Stimulated activated CD8-positive, alpha-beta memory T cell treated with anti-CD3 and anti-CD28 coated beads, Interleukin-7, amount 100 ng/mL, for 1 hour (primary cell): ENCODE data around the gene RGS7.
"Not testable (repeated sequence)": the region's sequence is repeated elsewhere in the genome, so short reads cannot be mapped to it uniquely, and the experiment has no call there.

Experiments used
- DNase-seq, 2 donors: peaks; one replicate each; pipeline ENCODE4 v3.0.0-alpha.2; 2020; ENCODE audit warnings: low read depth in 2 of 2

RGS7 gene

GRCh38 chr1:240925273-240925672, 431.7 kb downstream of the RGS7 start:
- DNase-seq = no peak

DNA sequence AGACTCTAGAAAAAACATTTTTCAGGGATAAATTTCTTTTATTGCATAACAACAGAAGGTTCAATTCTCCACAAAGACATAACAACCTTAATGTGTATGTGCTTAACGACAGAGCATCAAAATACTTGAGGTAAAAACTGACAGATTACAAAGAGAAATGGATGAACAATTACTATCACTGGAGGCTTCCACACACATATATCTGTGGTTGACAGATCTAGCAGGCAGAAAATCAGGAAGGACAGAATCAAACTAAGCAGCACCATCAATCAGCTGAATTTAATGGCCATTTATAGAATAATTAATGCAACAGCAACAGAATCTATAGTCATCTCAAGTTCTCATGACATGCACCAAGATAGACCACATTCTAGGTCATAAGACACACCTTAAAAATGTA, 439.0 kb downstream of the RGS7 start:
- no peak for DNase-seq

GRCh38 chr1:240914506-240914905, 442.5 kb downstream of the RGS7 start:
- DNase-seq = no peak

DNA sequence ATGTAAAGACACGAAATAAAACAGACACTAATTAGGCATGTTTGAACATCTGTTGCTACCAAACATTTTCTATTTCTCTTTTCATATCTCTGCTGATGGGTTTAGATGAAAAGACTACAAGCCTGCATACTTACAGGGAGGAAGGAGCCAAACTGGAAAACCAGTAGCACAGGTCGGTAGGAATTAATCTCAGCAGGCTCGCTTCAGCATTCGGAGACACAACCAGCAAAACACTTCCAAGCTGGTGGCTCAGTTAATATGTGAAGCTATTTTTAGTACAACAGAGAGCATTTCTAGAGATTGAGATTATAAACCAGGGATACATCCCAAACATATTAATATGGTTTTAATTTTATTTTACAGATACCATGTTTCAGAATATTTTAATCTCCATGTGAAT, 444.2 kb downstream of the RGS7 start:
- no peak for DNase-seq

DNA sequence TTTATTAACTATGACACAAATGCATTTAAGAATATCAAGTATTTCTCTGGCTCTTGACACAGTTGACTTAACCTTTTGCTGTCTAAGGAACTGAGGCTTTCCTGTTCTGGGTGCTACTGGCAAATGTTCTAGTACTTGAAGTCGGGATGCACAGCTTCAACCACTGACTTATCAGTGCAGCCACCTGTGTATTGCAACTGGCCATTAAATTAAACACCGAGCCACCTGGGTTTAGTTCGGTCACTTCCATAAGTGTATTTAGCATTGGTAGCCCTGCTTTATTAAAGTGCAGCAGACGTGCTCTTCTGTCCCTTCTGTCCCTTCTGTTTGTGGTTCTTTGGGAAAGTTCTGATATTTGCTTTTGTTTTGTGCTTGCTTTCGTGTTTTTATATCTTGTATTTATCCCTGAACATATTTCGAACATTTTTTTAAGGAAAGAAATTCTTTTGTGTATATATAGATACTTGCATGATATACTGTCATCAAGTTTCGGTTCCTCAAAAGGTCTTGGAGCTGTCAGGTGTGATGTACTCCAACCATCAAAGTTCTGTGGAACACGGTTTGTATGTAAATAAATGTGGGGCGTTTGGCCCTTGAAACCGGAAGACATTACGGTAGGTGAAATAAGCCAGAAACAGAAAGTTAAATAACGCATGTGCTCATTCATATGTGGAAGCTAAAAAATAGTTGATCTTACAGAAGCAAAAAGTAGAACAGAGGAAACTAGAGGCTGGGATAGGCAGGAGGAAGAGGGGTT, 447.1 kb downstream of the RGS7 start:
- DNase-seq = no peak

GRCh38 chr1:240906477-240906876, 450.5 kb downstream of the RGS7 start:
- no peak for DNase-seq

- no peak for DNase-seq
These were observed 451.7 kb downstream of the RGS7 start for GRCh38 chr1:240905225-240905765.

DNA sequence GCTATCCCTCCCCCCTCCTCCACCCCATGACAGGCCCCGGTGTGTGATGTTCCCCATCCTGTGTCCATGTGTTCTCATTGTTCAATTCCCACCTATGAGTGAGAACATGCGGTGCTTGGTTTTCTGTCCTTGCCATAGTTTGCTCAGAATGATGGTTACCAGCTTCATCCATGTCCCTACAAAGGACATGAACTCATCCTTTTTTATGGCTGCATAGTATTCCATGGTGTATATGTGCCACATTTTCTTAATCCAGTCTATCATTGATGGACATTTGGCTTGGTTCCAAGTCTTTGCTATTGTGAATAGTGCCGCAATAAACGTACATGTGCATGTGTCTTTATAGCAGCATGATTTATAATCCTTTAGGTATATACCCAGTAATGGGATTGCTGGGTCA, 461.6 kb downstream of the RGS7 start:
- DNase-seq = not testable (repeated sequence)

DNA sequence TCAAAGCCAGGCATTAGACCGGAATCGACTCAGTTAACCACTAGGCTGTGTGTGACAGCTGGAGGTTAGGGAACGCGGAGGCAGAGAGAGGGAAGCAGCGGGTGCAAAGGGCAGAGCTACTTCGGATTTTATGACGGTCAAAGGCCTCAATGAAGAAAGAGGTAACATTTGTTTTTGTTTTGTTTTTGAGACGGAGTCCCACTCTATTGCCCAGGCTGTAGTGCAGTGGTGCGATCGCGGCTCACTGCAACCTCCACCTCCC, 468.3 kb downstream of the RGS7 start:
- no peak for DNase-seq

DNA sequence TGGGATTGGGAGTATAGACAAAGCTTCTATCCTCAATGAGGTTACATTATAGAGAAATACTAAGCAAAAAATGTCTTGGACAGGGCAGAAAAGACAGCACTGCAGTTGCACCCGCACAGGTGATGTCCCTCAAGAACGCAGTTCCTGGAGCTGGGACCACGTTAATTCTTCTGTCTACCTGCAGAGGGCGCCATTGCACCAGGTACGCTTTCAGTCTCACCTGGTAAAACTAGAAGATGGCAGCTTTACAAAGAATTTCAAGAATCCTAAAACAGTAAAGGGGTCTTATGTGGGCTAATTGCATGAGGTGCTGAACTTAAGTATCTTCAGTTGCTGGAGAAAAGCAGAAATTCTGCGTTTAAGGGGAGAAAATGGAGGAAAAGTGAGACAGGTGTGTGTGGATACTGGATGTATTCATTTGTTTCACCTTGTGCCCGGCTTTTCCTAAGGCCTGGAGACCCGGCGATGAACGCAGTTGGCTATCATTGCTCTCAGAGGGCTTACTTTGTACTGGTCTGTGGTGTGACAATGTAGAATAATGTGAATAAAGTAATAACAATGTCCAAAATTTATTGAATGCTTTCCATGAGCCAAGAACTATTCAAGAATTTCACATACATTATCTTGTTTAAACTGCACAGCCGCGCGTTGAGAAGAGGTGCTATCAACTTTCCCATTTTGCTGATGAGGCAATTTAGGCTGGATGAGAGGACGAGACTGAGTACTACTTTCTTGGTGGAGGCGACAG, 468.8 kb downstream of the RGS7 start:
- no peak for DNase-seq

DNA sequence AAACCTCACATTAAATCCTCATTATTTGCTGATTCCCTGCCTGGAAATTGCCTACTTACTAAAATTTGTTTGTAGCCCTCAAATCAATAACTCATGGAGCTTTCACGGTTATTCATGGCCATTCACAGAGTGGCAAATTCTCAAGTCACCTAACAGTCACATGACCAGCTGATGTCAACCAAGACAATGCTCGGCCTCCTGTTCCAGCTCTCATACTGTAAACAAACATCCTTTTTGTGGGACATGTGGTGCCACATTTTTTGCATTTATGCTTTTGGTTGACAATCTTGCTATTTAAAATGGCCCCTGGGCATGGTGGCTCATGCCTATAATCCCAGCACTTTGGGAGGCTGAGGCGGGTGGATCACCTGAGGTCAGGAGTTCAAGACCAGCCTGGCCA, 473.5 kb downstream of the RGS7 start:
- DNase-seq = no peak

- not testable (repeated sequence) for DNase-seq
These were observed 474.2 kb downstream of the RGS7 start for GRCh38 chr1:240882656-240883308.

DNA sequence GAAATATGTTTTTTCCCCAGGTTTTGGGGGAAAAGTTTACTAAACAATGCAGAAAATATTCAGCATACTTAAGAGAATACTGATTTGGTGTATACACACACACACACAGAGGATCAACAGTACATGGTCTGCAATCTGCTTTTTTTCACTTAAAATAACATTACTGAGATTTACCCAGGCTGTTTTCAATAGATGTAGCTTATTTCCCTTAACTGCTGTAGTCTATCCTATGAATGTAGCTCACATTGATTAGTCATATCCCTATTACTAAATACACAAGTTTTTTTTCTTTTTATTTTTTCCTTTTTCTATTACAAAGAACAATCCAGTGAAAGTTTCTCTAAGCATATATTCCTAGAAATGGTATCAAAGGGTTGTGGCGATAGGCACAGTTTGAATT, 478.4 kb downstream of the RGS7 start:
- DNase-seq = no peak

DNA sequence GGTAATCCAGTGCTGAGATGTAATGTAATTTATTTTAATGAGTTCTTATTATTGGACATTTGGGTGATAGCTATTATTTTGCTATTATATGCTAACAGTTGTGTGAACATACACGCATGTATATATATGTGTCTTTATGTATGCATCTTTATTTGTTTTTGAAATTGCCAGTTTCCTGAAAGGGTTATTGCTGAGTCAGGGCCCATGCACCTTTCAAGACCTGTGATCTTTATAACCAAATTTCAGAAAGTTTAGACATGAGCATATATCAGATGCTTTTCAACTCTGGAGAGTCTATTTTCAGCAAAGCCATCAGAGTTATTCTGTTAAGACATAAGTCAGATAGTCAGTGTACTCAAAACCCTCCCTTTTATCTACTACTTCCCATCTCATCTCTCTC, 479.4 kb downstream of the RGS7 start:
- DNase-seq = no peak

- DNase-seq = no peak
These were observed 480.9 kb downstream of the RGS7 start for GRCh38 chr1:240876071-240876470.

GRCh38 chr1:240869071-240869470, 487.9 kb downstream of the RGS7 start:
- no peak for DNase-seq

DNA sequence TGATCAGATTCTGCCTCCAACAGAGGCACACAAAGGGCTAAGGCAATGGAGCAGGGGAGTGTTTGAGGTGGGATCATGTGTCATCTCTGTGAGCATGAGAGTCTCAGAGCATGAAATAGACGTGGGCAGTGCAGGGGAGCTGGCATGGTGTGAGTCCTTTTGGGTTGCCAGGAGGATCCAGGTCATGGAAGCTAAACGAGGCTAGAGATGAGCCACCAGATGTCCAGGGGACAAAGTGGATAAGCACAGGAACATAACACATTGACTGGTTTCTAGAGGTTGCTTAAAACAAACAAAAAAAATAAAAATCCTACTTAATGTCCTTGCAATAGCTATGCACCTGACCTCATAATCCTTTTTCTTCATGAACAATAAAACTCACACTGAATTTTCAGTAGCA, 490.3 kb downstream of the RGS7 start:
- no peak for DNase-seq

DNA sequence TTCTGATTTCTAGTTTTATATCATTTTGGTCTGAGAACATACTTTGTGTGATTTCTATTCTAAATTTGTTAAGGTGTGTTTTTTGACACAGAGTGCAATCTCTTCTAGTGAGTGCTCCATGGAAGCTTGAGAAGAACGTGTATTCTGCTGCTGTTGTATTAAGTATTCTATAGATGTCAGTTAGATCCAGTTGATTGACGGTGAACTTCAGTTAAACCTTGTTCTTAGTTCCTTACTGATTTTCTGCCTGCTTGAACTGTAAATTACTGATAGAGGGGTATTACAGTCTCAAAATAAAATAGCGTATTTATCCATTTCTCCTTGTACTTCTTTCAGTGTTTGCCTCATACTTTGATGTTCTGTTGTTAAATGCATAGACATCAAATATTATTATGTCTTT, 497.0 kb downstream of the RGS7 start:
- no peak for DNase-seq

- DNase-seq = no peak
These were observed 502.6 kb downstream of the RGS7 start for GRCh38 chr1:240854367-240854766.

DNA sequence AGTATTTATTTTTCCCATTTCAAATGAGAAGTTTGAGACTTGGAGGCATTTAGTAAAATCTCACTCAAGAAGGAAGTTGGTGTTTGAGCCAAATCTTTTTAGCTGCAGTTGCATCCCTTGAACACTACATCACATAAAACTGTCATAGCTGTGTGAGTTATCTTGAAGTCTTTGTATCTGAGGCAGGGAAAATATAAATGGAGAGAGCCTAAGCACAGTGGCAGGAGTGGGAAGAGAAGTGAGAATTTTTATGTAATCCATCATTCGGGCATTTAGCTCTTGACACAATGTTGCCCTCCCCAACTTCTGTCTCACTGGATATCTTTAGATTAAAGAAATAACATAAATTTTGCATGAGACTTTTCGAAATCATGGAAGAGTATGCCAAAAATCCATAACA, 509.7 kb downstream of the RGS7 start:
- no peak for DNase-seq

DNA sequence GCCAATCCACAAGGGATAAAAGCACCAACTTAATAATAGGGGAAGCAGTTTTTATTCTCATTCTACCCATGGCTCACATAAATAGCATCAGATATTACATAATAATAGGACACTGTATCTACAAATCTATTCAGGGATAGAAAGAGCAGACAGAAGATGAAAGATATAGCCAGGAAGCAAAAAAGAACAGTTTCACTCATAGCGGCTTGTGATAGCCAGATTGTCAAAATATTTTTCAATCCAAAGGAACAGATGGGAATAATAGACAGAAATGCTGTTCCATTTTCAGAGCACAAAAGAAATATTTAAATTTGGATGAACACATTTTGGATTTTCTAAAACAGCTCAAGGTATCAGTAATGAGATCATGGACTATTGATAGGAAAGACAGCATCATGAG, 512.5 kb downstream of the RGS7 start:
- no peak for DNase-seq

DNA sequence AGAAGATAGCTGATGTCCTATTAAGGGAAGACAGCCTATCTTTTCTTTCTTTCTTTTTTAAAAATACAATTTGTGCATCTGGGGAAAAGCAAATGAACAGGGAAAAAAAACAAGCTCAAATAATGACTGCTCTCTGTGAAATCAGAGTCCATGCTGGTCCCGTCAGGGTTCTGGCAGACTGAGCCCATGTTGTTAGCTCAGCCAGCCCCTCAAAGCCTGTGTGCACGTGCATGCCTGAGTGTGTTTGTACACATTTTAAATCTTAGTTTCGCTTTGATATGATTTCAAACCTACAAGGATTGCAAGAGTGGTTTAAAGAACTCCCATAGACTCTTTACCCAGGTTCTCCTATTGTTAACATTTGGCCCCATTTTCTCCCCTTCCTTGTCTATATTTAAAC, 513.2 kb downstream of the RGS7 start:
- DNase-seq = no peak

DNA sequence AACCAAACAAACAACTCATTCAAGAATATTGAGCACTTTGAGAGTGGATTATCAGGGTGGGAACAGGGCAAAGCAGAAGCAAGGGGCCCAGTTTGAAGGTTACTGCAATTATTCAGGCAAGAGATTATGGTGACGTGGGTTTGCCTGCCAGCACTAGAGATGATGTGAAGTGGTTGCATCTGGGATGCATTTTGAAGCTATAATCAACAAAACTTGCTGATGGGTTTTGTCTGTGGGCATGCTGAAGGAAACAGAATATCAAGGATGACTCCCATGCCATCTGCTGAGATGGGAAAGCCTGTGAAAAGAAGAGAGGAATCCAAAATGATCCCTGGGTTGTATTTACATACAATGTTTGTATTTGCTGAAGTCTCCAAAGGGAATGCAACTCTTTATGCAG, 520.7 kb downstream of the RGS7 start:
- DNase-seq = no peak
